ENCODE data around the gene KRT84.

Gene KRT84

DNA sequence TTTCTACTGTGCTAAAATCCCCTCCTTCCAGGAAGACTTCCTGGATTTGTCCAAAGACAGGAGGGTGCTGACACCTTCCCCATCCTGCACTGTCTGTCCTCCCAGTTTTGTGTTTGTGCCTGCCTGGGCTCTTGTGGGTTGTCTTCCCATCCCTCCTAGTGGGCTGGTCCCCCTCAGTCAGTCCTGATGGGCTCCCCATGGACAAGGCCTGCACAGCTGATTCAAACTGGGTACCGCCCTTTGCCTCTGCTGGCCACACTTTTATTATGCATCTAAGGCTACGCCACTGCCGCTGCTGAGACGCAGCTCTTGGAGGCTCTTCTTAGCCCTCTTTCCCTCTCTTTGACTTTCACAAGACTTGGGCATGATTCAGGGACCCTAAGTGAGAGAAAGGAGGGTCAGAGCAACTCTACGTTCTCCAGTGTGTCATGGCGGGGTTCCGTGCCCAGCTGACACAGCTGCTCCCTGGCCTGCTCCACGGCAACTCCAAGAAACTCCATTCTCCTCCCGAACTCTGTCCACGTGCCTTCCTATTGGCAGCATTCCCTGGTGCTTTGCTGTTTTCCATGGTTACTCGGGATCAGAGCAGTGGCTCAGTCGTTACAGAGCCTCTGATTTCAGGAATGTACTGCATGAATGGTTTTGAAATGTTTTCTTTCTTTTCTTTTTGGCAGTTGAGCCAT is 14.4 kb downstream of the KRT84 start:
- H3K9ac ChIP-seq (ENCODE audit: insufficient read length, low read depth), result no peak overlapping the region
- H3K27me3 ChIP-seq (ENCODE audit: insufficient read depth, insufficient read length), result no peaks in the 10 kb centered on the region
- peaks cover 9% of the 10 kb centered on the region; the same call in 1 of the 2 replicates for H3K9me3 ChIP-seq (ENCODE audit: insufficient read depth, low read length)
- no peak overlapping the region for H3K4me3 ChIP-seq (ENCODE audit: insufficient read length, low read depth)
- no peak for DNase-seq (ENCODE audit: low read depth, low spot score)
- no peaks in the 10 kb centered on the region for H3K36me3 ChIP-seq (ENCODE audit: insufficient read depth, insufficient read length, low read length)
- peaks cover 3% of the 10 kb centered on the region for H3K4me1 ChIP-seq (ENCODE audit: insufficient read depth, insufficient read length)
- TF ChIP-seq YY1 (IDR thresholded peaks at IDR 0.05; ENCODE audit: insufficient read depth, insufficient read length) (no peak), SUZ12 (IDR thresholded peaks at IDR 0.05; ENCODE audit: extremely low read depth, insufficient read depth, insufficient read length) (no peak), ZNF274 (IDR thresholded peaks at IDR 0.05; ENCODE audit: low read depth, low read length) (no peak)

DNA sequence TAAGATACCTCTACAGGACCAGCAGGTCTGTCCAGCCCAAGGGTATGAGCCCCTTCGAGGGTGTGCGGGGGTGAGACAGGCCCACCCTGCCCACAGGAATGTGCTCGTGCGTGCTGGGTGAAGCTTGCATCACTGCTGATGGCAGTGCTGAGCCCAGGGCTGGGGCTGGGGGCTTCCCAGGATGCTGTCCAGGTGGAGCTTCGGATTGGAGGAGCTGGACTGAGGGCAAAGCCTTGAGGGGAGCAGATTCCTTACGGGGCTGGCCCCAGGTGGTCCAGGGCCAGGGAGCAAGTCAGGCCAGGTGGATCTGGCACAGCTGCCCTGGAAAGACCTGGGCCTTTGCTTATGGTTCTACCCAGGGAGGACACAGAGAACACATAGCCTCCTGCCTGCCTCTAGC is 15.6 kb downstream of the KRT84 start:
- H3K9me3 ChIP-seq (ENCODE audit: insufficient read depth, low read length), result peaks cover 9% of the 10 kb centered on the region; the same call in 1 of the 2 replicates
- DNase-seq (ENCODE audit: low read depth, low spot score), result no peak
- no peaks in the 10 kb centered on the region for H3K27me3 ChIP-seq (ENCODE audit: insufficient read depth, insufficient read length)
- peaks cover 3% of the 10 kb centered on the region for H3K4me1 ChIP-seq (ENCODE audit: insufficient read depth, insufficient read length)
- no peak overlapping the region for H3K9ac ChIP-seq (ENCODE audit: insufficient read length, low read depth)
- H3K36me3 ChIP-seq (ENCODE audit: insufficient read depth, insufficient read length, low read length), result no peaks in the 10 kb centered on the region
- TF ChIP-seq YY1 (IDR thresholded peaks at IDR 0.05; ENCODE audit: insufficient read depth, insufficient read length) (no peak), SUZ12 (IDR thresholded peaks at IDR 0.05; ENCODE audit: extremely low read depth, insufficient read depth, insufficient read length) (no peak), ZNF274 (IDR thresholded peaks at IDR 0.05; ENCODE audit: low read depth, low read length) (no peak)
- no peak overlapping the region for H3K4me3 ChIP-seq (ENCODE audit: insufficient read length, low read depth)

GRCh38 chr12:52369211-52369610 is 16.2 kb downstream of the KRT84 start:
- Histone ChIP-seq H3K9me3 (ENCODE audit: insufficient read depth, low read length) (peaks cover 8% of the 10 kb centered on the region; the same call in 1 of the 2 replicates), H3K9ac (ENCODE audit: insufficient read length, low read depth) (no peak overlapping the region), H3K36me3 (ENCODE audit: insufficient read depth, insufficient read length, low read length) (no peaks in the 10 kb centered on the region), H3K4me1 (ENCODE audit: insufficient read depth, insufficient read length) (peaks cover 3% of the 10 kb centered on the region), H3K27me3 (ENCODE audit: insufficient read depth, insufficient read length) (no peaks in the 10 kb centered on the region), H3K4me3 (ENCODE audit: insufficient read length, low read depth) (no peak overlapping the region)
- TF ChIP-seq SUZ12 (IDR thresholded peaks at IDR 0.05; ENCODE audit: extremely low read depth, insufficient read depth, insufficient read length) (no peak), YY1 (IDR thresholded peaks at IDR 0.05; ENCODE audit: insufficient read depth, insufficient read length) (no peak), ZNF274 (IDR thresholded peaks at IDR 0.05; ENCODE audit: low read depth, low read length) (no peak)
- DNase-seq (ENCODE audit: low read depth, low spot score), result no peak

- H3K9ac ChIP-seq (ENCODE audit: insufficient read length, low read depth), result no peak overlapping the region
- 0 out of 2 replicates have a peak, but pooled peaks cover under 1% of the 10 kb centered on the region for H3K9me3 ChIP-seq (ENCODE audit: insufficient read depth, low read length)
- no peak overlapping the region for H3K4me3 ChIP-seq (ENCODE audit: insufficient read length, low read depth)
- H3K4me1 ChIP-seq (ENCODE audit: insufficient read depth, insufficient read length), result peaks cover 3% of the 10 kb centered on the region
- H3K36me3 ChIP-seq (ENCODE audit: insufficient read depth, insufficient read length, low read length), result no peaks in the 10 kb centered on the region
- H3K27me3 ChIP-seq (ENCODE audit: insufficient read depth, insufficient read length), result no peaks in the 10 kb centered on the region
- no peak for TF ChIP-seq YY1 (IDR thresholded peaks at IDR 0.05; ENCODE audit: insufficient read depth, insufficient read length)
- no peak for TF ChIP-seq SUZ12 (IDR thresholded peaks at IDR 0.05; ENCODE audit: extremely low read depth, insufficient read depth, insufficient read length)
- TF ChIP-seq ZNF274 (IDR thresholded peaks at IDR 0.05; ENCODE audit: low read depth, low read length), result no peak
- no peak for DNase-seq (ENCODE audit: low read depth, low spot score)
Measured at GRCh38 chr12:52368508-52368907, 16.9 kb downstream of the KRT84 start.

GRCh38 chr12:52367876-52368275 is 17.6 kb downstream of the KRT84 start:
- no peak overlapping the region for H3K9ac ChIP-seq (ENCODE audit: insufficient read length, low read depth)
- no peaks in the 10 kb centered on the region for H3K9me3 ChIP-seq (ENCODE audit: insufficient read depth, low read length)
- H3K4me1 ChIP-seq (ENCODE audit: insufficient read depth, insufficient read length), result peaks cover 3% of the 10 kb centered on the region
- DNase-seq (ENCODE audit: low read depth, low spot score), result no peak
- H3K4me3 ChIP-seq (ENCODE audit: insufficient read length, low read depth), result no peak overlapping the region
- no peaks in the 10 kb centered on the region for H3K36me3 ChIP-seq (ENCODE audit: insufficient read depth, insufficient read length, low read length)
- H3K27me3 ChIP-seq (ENCODE audit: insufficient read depth, insufficient read length), result no peaks in the 10 kb centered on the region
- TF ChIP-seq SUZ12 (IDR thresholded peaks at IDR 0.05; ENCODE audit: extremely low read depth, insufficient read depth, insufficient read length), result no peak
- TF ChIP-seq YY1 (IDR thresholded peaks at IDR 0.05; ENCODE audit: insufficient read depth, insufficient read length), result no peak
- no peak for TF ChIP-seq ZNF274 (IDR thresholded peaks at IDR 0.05; ENCODE audit: low read depth, low read length)

DNA sequence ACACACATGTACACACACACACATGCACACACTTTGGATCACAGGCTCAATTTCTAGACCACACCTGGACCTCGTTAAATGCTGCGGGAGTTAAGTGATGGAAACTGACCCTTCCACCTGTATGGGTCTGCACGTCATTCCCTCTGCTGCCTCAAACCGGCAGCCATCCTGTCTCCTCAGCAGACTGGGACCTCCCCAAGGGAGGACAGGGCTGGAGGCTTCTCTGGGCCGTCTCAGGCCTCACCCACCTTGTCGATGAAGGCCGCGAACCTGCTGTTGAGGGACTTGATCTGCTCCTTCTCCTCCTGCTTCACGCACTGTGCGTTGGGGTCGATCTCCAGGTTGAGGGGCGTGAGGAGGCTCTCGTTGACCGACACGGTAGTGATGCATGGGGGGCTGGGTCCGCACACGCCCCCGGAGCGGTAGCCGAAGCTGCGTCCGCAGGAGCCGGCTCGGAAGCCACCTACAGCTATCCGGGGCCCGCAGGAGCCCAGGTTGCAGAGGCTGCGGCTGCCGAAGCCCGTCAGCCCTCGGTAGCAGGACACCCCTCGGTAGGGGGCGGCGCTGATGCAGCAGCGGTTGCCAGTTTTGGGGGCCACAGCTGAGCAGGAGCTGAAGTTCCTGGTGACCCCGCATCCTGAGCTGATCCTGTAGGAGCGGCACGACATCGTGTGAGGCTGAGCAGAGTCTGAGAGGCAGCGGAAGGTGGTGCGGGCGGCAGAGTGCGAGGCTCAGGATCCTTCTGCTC is 18.5 kb downstream of the KRT84 start, which contains the start of gene KRT85:
KRT85 (minus strand) TSS at position 744 of the 748 bp plus-strand sequence; CDS start at position 668, 76 bp downstream.
- Histone ChIP-seq H3K9ac (ENCODE audit: insufficient read length, low read depth) (no peak within 1 kb of the TSS), H3K36me3 (ENCODE audit: insufficient read depth, insufficient read length, low read length) (no peaks in the 10 kb centered on the region), H3K27me3 (ENCODE audit: insufficient read depth, insufficient read length) (no peaks in the 10 kb centered on the region), H3K9me3 (ENCODE audit: insufficient read depth, low read length) (no peaks in the 10 kb centered on the region), H3K4me1 (ENCODE audit: insufficient read depth, insufficient read length) (peaks cover 3% of the 10 kb centered on the region), H3K4me3 (ENCODE audit: insufficient read length, low read depth) (no peak within 1 kb of the TSS)
- no peak for TF ChIP-seq SUZ12 (IDR thresholded peaks at IDR 0.05; ENCODE audit: extremely low read depth, insufficient read depth, insufficient read length)
- no peak for TF ChIP-seq ZNF274 (IDR thresholded peaks at IDR 0.05; ENCODE audit: low read depth, low read length)
- TF ChIP-seq YY1 (IDR thresholded peaks at IDR 0.05; ENCODE audit: insufficient read depth, insufficient read length), result no peak
- no peak for DNase-seq (ENCODE audit: low read depth, low spot score)

- no peaks in the 10 kb centered on the region for H3K9me3 ChIP-seq (ENCODE audit: insufficient read depth, low read length)
- no peak overlapping the region for H3K9ac ChIP-seq (ENCODE audit: insufficient read length, low read depth)
- H3K27me3 ChIP-seq (ENCODE audit: insufficient read depth, insufficient read length), result no peaks in the 10 kb centered on the region
- TF ChIP-seq ZNF274 (IDR thresholded peaks at IDR 0.05; ENCODE audit: low read depth, low read length), result no peak
- TF ChIP-seq YY1 (IDR thresholded peaks at IDR 0.05; ENCODE audit: insufficient read depth, insufficient read length), result no peak
- no peak for TF ChIP-seq SUZ12 (IDR thresholded peaks at IDR 0.05; ENCODE audit: extremely low read depth, insufficient read depth, insufficient read length)
- H3K4me3 ChIP-seq (ENCODE audit: insufficient read length, low read depth), result no peak overlapping the region
- H3K4me1 ChIP-seq (ENCODE audit: insufficient read depth, insufficient read length), result no peaks in the 10 kb centered on the region
- DNase-seq (ENCODE audit: low read depth, low spot score), result no peak
- H3K36me3 ChIP-seq (ENCODE audit: insufficient read depth, insufficient read length, low read length), result no peaks in the 10 kb centered on the region
Measured at GRCh38 chr12:52364901-52365489, 20.5 kb downstream of the KRT84 start.
